Natural killer cell (primary cell): ENCODE measurements around the gene BLOC1S1. TPM values are rescaled to one million over a fixed set of nuclear protein-coding genes. Genes with fewer than 3 reads are reported as not detected.
A peak's percentile ranks its signal among the peaks of the same experiment; 100 is the strongest.

Experiments
- ATAC-seq, 3 donors: fragments of 150-1000 bp in 2 of 3; fragments of 200-7000 bp in 1 of 3; cut with Tn5 transposase; 1 replicate in 1 of 3; 2 replicates in 2 of 3; pipeline ENCODE4 v1.10.0; 2021; ENCODE audit warnings: mild to moderate bottlenecking in 2 of 3, moderate library complexity in 2 of 3
- DNase-seq, 2 donors: peaks; one replicate each; pipeline versions ENCODE4 v3.0.0 to v3.0.0-alpha.2; 2013 to 2021; ENCODE audit warnings: mixed read lengths in 1 of 2
- H3K27ac ChIP-seq: one replicate; pipeline ENCODE4 v1.5.1; 2013; ENCODE audit warnings: mild to moderate bottlenecking, low read length
- H3K27me3 ChIP-seq: one replicate; pipeline ENCODE4 v1.6.1; 2013; ENCODE audit warnings: low read length; ENCODE audit not compliant: control insufficient read depth, insufficient read depth
- H3K36me3 ChIP-seq: one replicate; pipeline ENCODE4 v1.6.1; 2013; ENCODE audit warnings: low read length; ENCODE audit not compliant: control insufficient read depth, insufficient read depth
- H3K4me1 ChIP-seq: one replicate; pipeline ENCODE4 v1.6.1; 2013; ENCODE audit warnings: low read length; ENCODE audit not compliant: control insufficient read depth, insufficient read depth
- H3K4me3 ChIP-seq: one replicate; pipeline ENCODE4 v1.5.1; 2013; ENCODE audit warnings: low read length
- H3K9me3 ChIP-seq: one replicate; pipeline ENCODE4 v1.6.1; 2013; ENCODE audit warnings: low read length; ENCODE audit not compliant: control insufficient read depth, insufficient read depth
- H3K27ac Mint-ChIP-seq, 2 donors: one replicate each; pipeline ENCODE4 v1.8.0; 2022; ENCODE audit warnings: mild to moderate bottlenecking in 2 of 2, mixed read lengths in 2 of 2, moderate library complexity in 1 of 2
- H3K27me3 Mint-ChIP-seq, 2 donors: one replicate each; pipeline ENCODE4 v1.8.0; 2022; ENCODE audit warnings: low read depth in 2 of 2, mixed read lengths in 2 of 2
- H3K36me3 Mint-ChIP-seq: one replicate; pipeline ENCODE4 v1.8.0; 2022; ENCODE audit warnings: mixed read lengths
- H3K4me1 Mint-ChIP-seq, 2 donors: one replicate each; pipeline ENCODE4 v1.8.0; 2022; ENCODE audit warnings: mixed read lengths in 2 of 2
- H3K4me3 Mint-ChIP-seq: one replicate; pipeline ENCODE4 v1.8.0; 2022; ENCODE audit warnings: mild to moderate bottlenecking, moderate library complexity, mixed read lengths
- H3K9me3 Mint-ChIP-seq, 2 donors: one replicate each; pipeline ENCODE4 v1.8.0; 2022; ENCODE audit warnings: mixed read lengths in 2 of 2
- WGBS: methylation state at CpG from one replicate; pipeline ENCODE4 v1.1.7; 2013; ENCODE audit warnings: missing lambda C conversion rate; ENCODE audit not compliant: insufficient coverage; 5-methylcytosine and 5-hydroxymethylcytosine counted together
- intact Hi-C: fragments of 100-400 bp; cut with micrococcal nuclease; formaldehyde crosslinking; loops from one replicate; pipeline ENCODE4 v1.14.2; 2022
- total RNA-seq, 4 donors: library from RNA; stranded (reverse); fragments of 120-200 nt in 1 of 4; gene quantifications; one replicate each; pipeline versions ENCODE4 v1.2.3 to v1.2.4, GENCODE V29; 2013 to 2022
- TF ChIP-seq, protein P1 (sequence below): fragments of 200-600 bp; IDR thresholded peaks from one replicate; pipeline ENCODE4 v1.8.0; 2022; ENCODE audit warnings: antibody characterized with exemption

The BLOC1S1 gene
- total RNA-seq, 3 donors from 2014 or later (not counting 1 experiment from before 2014, with no cell fraction given) = 75.8 to 83.7 (median 81.0) TPM

GRCh38 chr12:55717011-55718007 is 1.5 kb downstream of the BLOC1S1 start:
- peak overlapping the region; percentile 97 for H3K4me3 Mint-ChIP-seq
- Histone ChIP-seq H3K4me1 (peaks cover 42% of the 10 kb centered on the region), H3K4me3 (peak overlapping the region; percentile 87), H3K27me3 (no peaks in the 10 kb centered on the region), H3K27ac (no peak overlapping the region), H3K36me3 (peaks cover 9% of the 10 kb centered on the region), H3K9me3 (no peaks in the 10 kb centered on the region)
- H3K4me1 Mint-ChIP-seq = peaks cover 18 to 32% of the 10 kb centered on the region in 2 donors
- peak overlapping the region; percentile 96 to 98 for H3K27ac Mint-ChIP-seq
- H3K27me3 Mint-ChIP-seq = no peaks in the 10 kb centered on the region
- H3K9me3 Mint-ChIP-seq = no peaks in the 10 kb centered on the region
- intact Hi-C loops = no loop called here
- H3K36me3 Mint-ChIP-seq = no peaks in the 10 kb centered on the region
- DNase-seq = no peak
- TF ChIP-seq, protein P1, sequence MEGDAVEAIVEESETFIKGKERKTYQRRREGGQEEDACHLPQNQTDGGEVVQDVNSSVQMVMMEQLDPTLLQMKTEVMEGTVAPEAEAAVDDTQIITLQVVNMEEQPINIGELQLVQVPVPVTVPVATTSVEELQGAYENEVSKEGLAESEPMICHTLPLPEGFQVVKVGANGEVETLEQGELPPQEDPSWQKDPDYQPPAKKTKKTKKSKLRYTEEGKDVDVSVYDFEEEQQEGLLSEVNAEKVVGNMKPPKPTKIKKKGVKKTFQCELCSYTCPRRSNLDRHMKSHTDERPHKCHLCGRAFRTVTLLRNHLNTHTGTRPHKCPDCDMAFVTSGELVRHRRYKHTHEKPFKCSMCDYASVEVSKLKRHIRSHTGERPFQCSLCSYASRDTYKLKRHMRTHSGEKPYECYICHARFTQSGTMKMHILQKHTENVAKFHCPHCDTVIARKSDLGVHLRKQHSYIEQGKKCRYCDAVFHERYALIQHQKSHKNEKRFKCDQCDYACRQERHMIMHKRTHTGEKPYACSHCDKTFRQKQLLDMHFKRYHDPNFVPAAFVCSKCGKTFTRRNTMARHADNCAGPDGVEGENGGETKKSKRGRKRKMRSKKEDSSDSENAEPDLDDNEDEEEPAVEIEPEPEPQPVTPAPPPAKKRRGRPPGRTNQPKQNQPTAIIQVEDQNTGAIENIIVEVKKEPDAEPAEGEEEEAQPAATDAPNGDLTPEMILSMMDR = no peak
- WGBS = 63% methylated on average over 7 of the region's 8 CpGs
- no peak for ATAC-seq

DNA sequence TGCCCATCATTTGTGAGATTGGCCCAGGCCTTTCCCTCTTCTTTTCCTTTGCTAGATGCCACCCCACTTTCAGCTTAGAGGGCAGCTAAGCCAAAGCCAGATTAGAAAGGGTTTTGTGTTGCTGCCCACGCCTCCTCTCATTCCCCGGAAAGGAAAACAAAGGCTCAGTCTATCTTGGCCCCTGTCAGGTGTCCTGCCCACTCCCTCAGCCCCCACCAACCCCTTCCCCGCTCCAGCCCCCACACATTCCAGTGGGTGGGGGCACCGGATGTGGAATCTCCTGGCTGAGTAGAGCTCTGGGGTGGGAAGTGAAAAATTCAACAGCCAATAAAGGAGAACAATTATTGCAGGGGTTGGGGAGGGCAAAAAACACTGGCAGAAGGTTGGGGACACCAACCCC is 2.2 kb downstream of the BLOC1S1 start:
- 95% methylated on average over 2 of the region's 4 CpGs for WGBS
- Histone ChIP-seq H3K9me3 (no peaks in the 10 kb centered on the region), H3K4me1 (peaks cover 42% of the 10 kb centered on the region), H3K27ac (no peak overlapping the region), H3K27me3 (no peaks in the 10 kb centered on the region), H3K36me3 (peaks cover 12% of the 10 kb centered on the region), H3K4me3 (no peak overlapping the region)
- Mint-ChIP-seq H3K27me3 (no peaks in the 10 kb centered on the region), H3K27ac (peak overlapping the region in 1 of 2 donors; percentile 45), H3K4me1 (peaks cover 18 to 32% of the 10 kb centered on the region in 2 donors), H3K36me3 (no peaks in the 10 kb centered on the region), H3K9me3 (no peaks in the 10 kb centered on the region), H3K4me3 (no peak overlapping the region)
- ATAC-seq (no peak), DNase-seq (no peak)
- intact Hi-C loops = no loop called here
- TF ChIP-seq, protein P1 = no peak

- Mint-ChIP-seq H3K9me3 (no peaks in the 10 kb centered on the region), H3K4me3 (no peak overlapping the region), H3K27me3 (no peaks in the 10 kb centered on the region), H3K4me1 (peaks cover 18 to 32% of the 10 kb centered on the region in 2 donors), H3K27ac (peak overlapping the region in 1 of 2 donors; percentile 45), H3K36me3 (no peaks in the 10 kb centered on the region)
- intact Hi-C loops = no loop called here
- H3K27ac ChIP-seq = no peak overlapping the region
- H3K27me3 ChIP-seq = no peaks in the 10 kb centered on the region
- no peak overlapping the region for H3K4me3 ChIP-seq
- WGBS = 90% methylated on average over 4 of the region's 4 CpGs
- DNase-seq (no peak), ATAC-seq (no peak)
- H3K9me3 ChIP-seq = no peaks in the 10 kb centered on the region
- H3K36me3 ChIP-seq = peaks cover 13% of the 10 kb centered on the region
- TF ChIP-seq, protein P1 = no peak
- H3K4me1 ChIP-seq = peaks cover 42% of the 10 kb centered on the region
Measured at GRCh38 chr12:55718624-55719275, 2.9 kb downstream of the BLOC1S1 start.
